CD4-positive, alpha-beta T cell treated with Interleukin-21 for 1 hour (primary cell): ENCODE measurements around the gene FECH.
"Not testable (repeated sequence)": the region's sequence is repeated elsewhere in the genome, so short reads cannot be mapped to it uniquely, and the experiment has no call there.

Experiments
- DNase-seq: peaks from one replicate; pipeline ENCODE4 v3.0.0-alpha.2; 2020

The FECH gene, protein sequence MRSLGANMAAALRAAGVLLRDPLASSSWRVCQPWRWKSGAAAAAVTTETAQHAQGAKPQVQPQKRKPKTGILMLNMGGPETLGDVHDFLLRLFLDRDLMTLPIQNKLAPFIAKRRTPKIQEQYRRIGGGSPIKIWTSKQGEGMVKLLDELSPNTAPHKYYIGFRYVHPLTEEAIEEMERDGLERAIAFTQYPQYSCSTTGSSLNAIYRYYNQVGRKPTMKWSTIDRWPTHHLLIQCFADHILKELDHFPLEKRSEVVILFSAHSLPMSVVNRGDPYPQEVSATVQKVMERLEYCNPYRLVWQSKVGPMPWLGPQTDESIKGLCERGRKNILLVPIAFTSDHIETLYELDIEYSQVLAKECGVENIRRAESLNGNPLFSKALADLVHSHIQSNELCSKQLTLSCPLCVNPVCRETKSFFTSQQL

GRCh38 chr18:57586251-57587049, at the start of gene FECH:
TSS of gene FECH (minus strand) at chr18:57586702. CDS start at chr18:57586620, 82 bp downstream.
- peak; percentile 77 for DNase-seq

DNA sequence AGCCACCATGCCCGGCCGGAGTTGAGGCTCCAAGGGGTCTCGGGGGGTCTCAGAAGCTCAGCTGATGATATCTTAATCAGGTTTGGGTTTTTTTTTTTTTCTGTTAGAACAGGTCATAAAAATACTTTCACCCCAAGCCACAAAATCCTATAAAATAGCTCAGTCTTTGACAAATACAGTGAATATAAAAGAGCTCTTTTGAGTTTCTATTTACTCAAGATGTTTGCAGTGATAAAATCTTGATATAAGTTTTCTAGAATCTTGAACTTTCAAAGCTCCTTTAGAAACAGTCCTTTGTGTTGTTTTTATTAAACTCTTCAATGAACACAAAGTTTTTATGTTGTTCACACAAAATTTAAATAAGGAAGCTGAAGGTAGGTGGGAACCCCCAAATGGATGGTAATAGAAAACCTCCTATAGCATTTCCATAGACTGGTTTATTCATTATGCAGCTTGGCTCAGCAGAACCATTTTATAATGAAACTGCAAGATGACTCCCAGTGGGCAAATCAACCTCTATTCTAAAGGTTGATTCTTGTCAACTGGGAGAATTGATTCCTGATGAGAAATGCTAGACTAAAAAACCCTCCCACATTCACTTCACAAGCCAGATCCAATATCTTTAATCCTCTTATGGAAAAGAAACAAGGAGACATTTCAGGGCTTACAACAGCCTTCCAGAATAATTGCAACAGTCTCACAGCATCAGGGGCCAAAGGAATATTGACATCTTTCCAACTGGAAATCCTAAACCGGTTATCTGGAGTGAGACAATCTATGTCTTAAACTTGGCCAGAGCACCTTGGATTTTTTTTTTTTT, 48.7 kb upstream of the FECH start:
- no peak for DNase-seq

- DNase-seq = no peak
Measured at GRCh38 chr18:57631697-57632096, 45.2 kb upstream of the FECH start.

- no peak for DNase-seq
Measured at GRCh38 chr18:57630754-57631595, 44.5 kb upstream of the FECH start.

DNA sequence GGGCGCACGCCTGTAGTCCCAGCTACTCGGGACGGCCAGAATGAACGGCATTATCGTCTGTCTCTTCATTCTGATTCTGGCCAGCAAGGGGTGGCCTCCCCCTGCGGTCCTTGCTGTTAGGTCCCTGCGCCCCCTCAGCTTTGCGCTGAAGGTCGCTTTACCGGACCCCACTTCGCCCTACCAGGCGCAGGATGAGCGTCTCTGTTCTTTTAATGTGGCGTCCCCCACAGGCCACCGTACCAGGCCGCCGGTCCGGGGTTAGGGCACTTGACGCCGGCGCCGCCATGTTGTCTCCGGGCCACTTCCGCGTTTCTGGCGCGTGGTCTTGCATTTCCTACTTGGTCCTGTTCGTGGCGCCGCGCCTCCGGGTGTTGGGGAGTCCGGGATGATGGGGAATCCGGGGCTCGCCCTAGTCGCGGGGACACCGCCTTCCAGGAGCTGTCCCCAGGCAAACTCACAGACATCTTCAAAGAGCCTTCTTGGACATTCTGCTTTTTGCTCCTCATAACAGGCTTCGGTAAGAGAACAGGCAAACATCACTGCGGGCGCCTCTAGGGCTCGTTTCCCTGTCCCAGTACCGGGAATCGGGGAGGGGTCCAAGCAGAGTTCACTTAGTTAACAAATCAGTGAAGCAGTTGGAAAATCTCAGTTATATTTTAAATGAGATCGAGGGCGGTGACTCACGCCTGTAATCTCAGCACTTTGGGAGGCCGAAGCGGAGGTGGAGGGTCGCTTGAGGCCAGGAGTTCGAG, 43.7 kb upstream of the FECH start:
- peak; percentile 95 for DNase-seq

- no peak for DNase-seq
Measured at GRCh38 chr18:57629422-57629821, 42.9 kb upstream of the FECH start.

DNA sequence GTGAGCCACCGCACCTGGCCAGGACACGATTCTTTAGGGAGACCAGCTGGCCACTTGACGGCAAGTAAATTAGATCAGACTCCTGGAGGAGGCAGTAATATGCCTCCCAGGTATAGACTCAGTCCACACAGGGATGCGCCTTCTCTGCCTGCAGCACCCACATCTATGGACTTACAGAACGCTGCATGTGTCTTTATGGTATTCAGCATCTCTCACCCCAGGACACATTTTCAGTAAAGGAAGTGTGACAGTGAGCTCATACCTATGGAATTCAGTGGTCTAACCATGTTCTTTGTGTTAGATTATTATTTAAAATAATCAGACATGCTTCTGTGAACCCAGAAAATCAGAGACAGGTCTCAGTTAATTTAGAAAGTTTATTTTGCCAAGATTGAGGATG, 41.0 kb upstream of the FECH start:
- no peak for DNase-seq

DNA sequence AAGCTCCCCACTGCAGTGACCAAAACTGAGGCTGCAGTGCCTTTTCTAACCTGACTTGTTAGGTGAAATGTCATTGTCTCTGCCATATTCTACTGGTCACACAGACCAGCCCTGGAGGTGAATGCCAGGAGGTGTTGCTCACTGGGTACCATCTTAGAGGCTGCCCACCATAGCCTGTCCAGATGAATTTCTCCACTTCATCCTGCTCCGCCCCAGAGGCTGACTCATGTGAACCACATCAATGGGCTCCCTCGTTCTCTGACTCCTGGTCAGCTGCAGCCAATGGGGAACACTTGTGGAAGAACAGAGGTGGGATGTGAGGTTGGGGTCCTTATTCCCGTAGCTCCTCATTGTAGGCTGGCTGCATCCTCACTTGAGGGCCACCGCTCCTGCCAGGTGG, 38.5 kb upstream of the FECH start:
- no peak for DNase-seq

GRCh38 chr18:57621246-57621604, 34.7 kb upstream of the FECH start:
- DNase-seq = no peak

- DNase-seq = no peak
Measured at GRCh38 chr18:57619876-57620275, 33.4 kb upstream of the FECH start.

- no peak for DNase-seq
Measured at GRCh38 chr18:57618910-57619309, 32.4 kb upstream of the FECH start.

GRCh38 chr18:57603871-57604270, 17.4 kb upstream of the FECH start:
- no peak for DNase-seq

GRCh38 chr18:57595347-57595746, 8.8 kb upstream of the FECH start:
- DNase-seq = no peak

GRCh38 chr18:57592716-57593115, 6.2 kb upstream of the FECH start:
- DNase-seq = not testable (repeated sequence)

- DNase-seq = no peak
Measured at GRCh38 chr18:57589161-57589560, 2.7 kb upstream of the FECH start.

DNA sequence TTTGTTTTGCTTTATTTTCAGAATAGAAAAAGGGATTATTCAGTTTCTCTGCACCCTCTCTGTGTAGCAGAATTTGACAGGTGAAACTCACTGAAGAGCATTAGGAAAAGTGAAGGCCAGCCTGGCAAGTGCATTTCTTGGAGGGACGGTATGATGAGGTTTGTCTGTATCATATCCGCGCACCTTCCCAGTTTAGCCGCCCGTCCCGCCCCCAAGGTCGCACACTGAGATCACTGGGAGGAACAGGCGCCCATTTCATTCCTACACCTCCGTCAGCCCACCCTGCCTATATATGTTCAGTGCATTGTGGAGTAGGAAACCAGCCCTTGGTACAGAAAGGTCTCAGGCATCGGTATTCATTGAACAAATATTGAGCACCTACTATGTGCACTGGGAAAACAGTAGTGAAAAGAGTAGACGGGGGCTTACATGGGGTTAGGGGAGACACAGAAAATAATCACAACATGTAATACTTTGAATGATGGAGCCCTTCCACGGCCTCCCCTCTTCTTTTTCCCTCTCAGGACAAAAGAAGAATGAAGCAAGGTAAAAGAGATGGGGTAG, 678 bp upstream of the FECH start:
- DNase-seq = no peak

DNA sequence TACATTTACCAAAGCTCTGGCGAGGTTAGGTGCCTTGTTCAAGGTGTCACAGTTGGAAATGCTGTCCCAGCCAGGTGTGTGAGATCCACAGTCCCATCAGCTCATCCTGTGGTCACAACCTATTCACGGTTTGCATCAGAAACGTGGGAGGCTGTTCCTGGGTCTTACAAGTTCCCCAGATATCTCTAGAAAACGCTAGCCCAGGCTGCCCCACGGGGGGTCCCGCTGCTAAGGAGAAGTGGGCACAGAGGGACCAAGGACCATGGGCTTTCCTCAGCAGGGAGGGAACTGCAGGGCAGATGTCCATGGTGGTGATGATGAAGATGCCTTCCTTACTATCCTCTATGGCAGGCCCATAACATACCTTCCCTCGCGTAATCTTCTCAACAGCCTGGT, 649 bp downstream of the FECH start:
- no peak for DNase-seq

DNA sequence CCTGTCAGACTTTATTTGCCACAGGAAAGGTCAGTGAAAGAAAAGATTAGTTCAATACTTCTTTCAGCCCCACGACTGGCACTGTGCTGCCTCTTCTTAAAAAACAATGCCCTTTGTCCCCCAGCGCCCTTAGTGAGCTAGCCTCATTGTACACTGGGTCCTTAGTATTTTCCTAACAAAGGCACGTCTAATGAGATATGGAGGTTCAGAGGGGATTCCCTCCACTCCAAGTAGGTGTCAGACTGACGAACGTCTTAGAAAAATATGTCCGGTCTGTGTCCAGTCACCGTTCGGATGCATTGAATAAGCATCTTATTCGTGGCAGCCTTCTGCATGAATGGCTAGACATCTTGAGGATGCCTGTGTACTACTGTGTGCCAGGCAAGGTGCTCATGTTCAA, 1.1 kb downstream of the FECH start:
- no peak for DNase-seq

- DNase-seq = no peak
Measured at GRCh38 chr18:57584444-57584843, 2.1 kb downstream of the FECH start.

DNA sequence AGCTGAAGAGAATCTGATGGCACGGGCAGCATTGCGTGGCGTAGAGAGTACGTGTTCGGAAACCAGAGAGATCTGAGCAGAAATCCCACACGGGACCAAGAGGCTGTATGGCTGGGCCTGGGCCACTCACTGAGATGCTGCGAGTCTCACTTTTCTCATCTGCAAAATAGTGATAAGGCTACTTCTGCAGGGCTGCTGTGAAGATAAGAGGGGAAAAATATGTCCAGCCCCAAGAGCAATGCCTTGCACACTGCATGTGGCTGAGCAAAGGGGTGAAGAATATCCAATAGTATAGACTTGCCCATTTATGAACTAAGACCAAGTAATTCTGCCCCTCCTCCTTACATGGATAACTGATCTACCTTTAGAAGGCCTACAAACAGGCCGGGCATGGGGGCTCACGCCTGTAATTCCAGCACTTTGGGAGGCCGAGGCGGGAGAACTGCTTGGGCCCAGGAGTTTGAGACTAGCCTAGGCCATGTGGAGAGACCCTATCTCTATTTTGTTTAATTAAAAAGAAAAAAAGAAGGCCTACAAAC, 3.1 kb downstream of the FECH start:
- DNase-seq = no peak
